Peyer's patch (tissue), 4 donors: ENCODE measurements around the gene C5orf34.

Experiments
- POLR2A ChIP-seq, 2 donors: fragments of 450-650 bp; IDR thresholded peaks; one replicate each; pipeline ENCODE4 v1.5.1; 2017; ENCODE audit warnings: antibody characterized with exemption in 2 of 2, mild to moderate bottlenecking in 2 of 2, moderate library complexity in 2 of 2
- TF ChIP-seq, protein P1 (sequence below), 6 experiments: fragments of 450-650 bp in 4 of 6; fragments of 200-600 bp in 2 of 6; sonication (generic) in 1 of 6; IDR thresholded peaks; one replicate each; pipeline ENCODE4 v1.5.1; 2017 to 2019; ENCODE audit warnings: antibody characterized with exemption in 6 of 6, mild to moderate bottlenecking in 3 of 6, moderate library complexity in 1 of 6

DNA sequence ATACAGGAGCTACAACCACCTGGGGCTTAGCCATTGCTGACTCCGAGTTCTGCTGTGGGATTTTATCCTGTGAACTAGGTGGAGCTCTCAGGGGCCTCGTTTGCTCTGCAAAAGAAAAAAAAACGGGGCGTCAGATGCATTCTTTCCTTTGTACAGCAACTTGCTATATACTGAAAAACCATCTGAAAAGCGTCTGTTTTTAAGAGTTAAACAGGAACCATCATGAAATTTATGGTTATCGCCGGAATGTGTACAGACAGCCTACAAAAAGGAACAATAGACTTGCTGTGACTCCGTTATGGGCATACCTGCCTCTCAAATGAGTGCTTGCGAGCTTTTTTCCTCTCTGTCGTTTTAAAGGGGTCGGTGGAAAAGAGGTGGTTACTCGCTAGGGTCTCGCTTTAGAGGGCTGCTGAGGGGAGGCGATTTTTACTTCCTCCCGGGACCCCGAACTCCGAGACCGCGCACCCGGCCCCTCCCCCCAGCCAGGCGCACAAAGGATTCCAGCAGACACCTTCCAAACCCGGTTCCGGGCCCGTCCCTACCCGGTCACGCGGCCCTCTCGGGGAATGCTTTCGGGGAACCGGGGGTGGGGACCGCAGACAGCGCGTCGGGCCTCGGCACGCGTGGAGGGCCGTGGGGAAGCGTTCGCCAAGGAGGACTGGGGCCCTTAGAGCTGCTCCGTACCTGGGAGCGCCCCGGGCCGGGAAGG, 41.1 kb upstream of the C5orf34 start:
- no peak for TF ChIP-seq POLR2A (IDR thresholded peaks at IDR 0.05)
- TF ChIP-seq, protein P1, sequence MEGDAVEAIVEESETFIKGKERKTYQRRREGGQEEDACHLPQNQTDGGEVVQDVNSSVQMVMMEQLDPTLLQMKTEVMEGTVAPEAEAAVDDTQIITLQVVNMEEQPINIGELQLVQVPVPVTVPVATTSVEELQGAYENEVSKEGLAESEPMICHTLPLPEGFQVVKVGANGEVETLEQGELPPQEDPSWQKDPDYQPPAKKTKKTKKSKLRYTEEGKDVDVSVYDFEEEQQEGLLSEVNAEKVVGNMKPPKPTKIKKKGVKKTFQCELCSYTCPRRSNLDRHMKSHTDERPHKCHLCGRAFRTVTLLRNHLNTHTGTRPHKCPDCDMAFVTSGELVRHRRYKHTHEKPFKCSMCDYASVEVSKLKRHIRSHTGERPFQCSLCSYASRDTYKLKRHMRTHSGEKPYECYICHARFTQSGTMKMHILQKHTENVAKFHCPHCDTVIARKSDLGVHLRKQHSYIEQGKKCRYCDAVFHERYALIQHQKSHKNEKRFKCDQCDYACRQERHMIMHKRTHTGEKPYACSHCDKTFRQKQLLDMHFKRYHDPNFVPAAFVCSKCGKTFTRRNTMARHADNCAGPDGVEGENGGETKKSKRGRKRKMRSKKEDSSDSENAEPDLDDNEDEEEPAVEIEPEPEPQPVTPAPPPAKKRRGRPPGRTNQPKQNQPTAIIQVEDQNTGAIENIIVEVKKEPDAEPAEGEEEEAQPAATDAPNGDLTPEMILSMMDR (IDR thresholded peaks at IDR 0.05): no peak
